IPS-NIHi7 (cell line): Measurements from ENCODE around the gene TMEM115.

Experiments used
- DNase-seq: peaks from one replicate; pipeline ENCODE4 v3.0.0; 2012; ENCODE audit warnings: mixed read lengths; ENCODE audit errors: extremely low spot score

The TMEM115 gene, protein sequence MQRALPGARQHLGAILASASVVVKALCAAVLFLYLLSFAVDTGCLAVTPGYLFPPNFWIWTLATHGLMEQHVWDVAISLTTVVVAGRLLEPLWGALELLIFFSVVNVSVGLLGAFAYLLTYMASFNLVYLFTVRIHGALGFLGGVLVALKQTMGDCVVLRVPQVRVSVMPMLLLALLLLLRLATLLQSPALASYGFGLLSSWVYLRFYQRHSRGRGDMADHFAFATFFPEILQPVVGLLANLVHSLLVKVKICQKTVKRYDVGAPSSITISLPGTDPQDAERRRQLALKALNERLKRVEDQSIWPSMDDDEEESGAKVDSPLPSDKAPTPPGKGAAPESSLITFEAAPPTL

DNA sequence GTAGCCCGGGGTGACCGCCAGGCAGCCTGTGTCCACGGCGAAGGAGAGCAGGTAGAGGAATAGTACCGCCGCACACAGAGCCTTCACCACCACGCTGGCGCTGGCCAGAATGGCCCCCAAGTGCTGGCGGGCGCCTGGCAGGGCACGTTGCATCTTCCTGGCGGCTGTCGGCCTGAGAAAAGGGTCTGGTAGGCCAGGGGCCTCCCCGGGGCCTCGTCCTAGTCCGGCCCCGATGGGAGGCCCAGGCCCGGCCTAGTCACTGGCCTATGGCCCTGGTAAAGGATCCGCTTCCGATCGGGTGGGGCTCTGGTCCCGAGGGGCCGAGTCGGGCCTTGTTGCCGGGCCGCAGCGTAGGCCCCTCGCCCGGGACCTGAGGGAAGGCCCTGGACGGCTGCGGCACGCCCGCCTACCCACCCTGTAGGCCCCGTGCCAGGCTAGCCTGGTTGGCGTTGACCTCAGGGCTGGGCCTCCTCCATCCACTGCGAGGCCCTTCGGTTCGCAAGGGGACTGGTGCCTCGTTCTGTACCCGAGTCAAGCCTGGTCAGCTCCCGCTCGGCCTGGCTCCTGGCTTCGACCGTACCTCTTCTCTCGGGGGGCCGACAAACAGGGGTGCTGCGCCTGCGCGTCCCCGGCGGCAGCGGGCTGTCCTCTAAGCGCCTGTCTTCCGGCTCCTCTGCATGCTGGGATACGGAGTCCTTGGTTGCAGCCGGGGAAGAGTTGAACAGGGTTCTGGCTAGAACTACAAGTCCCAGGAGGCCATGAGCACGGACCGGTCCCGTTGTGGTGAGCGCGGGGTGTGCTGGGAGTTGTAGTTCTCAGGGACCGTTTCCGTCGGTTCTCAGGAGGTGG lies at the start of gene TMEM115:
Gene TMEM115 (minus strand): TSS at position 611 of the 849 bp plus-strand sequence. CDS start 458 bp downstream, at position 153.
- DNase-seq: peak; percentile 98

DNA sequence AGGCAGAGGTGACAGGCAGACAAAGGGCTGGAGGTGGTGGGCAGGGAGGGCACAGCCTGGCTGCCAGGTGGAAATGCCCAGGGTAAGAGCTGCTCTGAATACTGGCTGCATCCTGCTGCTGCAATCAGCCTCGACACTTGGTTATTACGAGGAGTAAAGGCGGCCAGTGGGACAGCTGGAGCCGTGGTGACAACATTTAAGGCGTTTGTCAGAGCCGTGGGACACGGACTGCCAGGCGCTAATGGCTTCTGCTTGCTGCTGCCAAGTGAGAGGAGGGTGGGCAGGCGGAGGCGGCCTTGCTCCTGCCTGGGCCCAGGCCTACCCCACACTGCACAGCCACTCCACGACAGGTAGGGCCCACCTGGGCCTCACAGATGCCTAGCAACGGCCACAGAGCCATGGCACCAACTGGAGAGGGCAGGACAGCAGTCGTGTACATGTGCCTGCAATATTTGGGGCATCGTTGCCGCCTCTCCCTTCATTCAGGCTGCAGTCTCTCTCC lies 49.2 kb upstream of the TMEM115 start:
- DNase-seq: no peak

DNA sequence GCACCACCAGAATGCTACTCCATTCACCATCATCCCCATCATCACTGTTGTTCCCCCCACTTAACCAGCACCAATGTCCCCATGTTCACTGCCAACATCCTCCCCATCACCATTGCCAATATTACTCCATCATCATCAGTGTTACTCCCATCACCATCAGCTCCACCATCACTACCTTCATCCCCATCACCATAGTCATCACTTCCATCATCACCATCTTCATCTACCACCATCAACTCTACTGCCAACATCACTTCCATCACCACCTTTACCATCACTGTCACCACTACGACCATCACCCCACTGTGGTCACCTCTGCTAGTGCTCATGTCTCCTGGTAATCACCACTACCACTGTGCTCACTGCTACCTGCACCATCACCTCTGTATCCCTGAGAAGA lies 47.2 kb upstream of the TMEM115 start:
- DNase-seq: no peak

DNA sequence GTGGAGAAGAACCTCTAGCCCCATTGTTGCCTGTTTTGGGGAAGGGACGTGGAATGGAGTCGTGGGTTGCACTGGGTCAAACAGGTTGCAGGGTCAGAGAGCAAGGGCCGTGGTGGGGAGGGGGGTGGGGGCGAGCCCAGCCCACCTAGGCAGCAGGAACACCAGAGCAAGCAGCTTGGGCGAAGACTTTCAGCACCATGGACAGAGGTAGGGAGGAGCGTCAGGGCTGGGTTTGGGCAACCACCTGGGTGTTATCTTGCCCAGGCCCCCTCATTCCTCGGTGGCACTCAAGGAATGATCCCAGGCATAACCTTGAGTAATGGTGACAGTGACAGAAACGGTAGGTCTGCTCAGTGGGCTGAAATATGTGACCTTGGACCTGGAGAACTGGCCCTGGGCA lies 45.9 kb upstream of the TMEM115 start:
- peak; percentile 86 for DNase-seq

DNA sequence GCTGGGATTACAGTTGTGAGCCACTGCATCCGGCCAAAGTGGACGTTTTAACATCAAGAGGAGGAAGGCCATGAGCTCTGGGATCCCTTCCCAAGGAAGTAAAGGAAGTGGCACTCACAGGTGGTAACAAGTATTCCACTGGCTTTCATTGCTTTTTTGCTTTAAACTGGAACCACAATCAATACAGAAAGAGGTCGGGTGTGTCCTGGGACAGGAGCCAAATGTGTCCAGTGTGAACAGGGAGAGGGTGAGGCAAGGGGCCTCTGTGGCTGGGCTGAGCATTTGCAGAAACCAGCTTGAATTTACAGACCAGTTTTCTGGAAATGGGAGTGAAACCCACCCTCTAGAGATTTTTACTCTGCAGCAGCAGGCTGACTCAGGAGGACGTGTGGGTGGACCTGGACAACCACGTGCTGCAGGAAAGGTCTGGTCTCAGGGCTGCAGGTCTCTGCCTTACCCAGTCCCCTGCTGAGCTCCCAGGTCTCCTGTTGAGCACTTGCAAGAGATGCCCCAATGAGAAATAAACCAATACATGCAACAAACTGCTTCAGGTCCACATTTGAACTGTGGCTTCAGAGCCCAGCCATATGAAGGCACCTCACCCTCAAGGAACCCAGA lies 42.8 kb upstream of the TMEM115 start:
- no peak for DNase-seq

DNA sequence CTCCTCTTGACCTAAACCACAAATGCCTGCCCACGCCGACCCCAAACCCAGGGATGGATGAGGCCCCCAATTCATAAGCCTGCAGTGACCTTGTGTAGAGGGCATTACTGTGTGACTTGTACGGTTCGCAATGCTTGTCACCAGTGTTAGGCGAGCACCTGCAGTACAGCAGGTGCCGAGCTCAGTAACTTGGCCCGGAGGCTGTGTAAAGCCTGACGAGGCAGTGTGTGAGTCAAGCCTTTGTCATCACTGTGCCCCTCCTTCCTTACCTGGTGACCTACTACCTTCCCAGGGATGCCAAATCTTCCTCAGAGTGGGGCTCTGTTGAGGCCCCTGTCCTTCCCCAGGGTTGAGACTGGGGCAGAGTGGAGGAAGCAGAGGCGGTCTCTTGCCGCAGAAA lies 37.2 kb upstream of the TMEM115 start:
- DNase-seq: no peak

DNA sequence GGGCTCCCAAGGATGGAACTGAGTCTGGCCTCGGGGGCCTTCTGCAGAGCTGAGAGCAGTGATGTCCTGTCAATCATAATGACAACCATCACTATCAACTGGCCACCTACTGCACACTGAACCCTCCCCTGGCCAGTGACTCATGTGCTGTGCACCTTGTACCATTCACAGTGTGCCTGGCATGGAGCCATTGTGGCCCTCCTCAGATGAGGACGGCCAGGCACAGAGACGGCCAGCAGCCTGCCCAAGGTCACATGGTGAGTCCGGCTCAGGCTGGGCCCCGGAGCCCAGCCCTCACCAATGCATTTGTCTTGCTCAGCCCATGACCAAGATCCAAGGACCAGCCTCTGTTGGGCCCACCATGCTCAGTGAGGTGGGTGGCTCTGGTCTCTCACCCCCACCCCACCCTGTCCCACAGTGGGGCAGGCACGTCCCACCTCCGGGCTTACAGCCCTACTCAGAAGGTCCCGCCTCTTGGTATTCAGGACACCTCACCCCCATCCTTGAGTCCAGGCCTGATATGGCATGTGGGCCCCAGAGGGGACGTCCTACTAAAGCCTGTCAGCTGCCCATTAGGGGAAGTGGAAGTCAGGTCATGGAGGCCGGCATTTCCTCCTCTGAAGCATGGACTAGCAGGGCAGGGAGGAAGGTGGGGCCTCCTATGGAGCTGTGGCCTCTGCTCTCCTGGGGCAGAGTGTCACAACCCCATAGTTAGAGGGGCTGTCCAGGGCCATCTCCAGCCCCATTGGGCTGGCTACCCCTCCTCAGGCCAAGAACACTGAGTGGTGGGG lies 35.9 kb upstream of the TMEM115 start:
- no peak for DNase-seq

DNA sequence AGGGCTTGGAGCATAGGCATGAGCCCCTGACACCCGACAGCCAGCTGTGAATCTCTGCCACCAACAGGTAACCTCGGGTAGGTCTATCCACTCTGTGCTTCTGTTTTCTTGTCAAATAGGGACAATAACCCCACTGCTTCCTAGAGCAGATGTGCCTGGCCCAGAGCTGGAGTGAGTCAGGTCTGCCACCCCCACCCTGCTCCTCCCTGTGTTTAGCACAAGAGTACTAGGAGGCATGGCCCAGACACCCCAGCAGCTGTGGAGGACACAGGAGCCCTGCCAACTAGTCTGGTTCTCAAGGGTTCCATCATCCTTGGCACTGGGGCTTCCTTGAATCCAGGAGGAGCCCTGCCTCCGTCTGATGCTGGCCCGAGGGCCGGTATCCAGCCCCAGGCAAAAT lies 33.7 kb upstream of the TMEM115 start:
- DNase-seq: no peak

DNA sequence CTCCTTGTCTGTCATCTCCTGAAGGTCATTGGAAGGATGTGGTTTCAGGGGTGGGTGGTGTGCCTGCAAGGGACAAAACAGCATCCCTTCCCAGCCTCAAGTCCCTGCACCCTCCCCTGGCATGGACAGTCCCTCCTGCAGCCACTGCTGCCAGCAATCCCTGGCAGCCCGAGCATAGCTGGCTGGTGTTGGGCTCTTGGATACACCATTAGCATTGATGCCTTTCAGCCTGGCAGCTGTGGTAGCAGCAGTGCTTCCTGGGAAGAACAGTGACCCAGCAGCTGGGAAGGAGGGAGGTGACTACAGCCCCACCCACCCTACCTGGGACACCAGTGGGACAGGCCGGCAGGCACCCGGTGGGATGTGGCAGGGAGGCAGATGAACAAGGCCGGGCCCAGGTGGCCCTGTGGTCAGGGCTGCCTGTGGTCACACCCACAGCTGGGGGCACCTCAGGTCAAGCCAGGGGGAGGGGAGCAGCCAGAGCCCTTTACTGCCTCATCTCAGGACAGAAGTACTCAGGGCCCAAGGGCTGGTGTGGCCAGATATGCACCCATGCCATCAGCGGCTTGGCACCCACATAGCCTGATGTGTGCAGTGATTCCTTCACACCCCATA lies 32.9 kb upstream of the TMEM115 start:
- no peak for DNase-seq

DNA sequence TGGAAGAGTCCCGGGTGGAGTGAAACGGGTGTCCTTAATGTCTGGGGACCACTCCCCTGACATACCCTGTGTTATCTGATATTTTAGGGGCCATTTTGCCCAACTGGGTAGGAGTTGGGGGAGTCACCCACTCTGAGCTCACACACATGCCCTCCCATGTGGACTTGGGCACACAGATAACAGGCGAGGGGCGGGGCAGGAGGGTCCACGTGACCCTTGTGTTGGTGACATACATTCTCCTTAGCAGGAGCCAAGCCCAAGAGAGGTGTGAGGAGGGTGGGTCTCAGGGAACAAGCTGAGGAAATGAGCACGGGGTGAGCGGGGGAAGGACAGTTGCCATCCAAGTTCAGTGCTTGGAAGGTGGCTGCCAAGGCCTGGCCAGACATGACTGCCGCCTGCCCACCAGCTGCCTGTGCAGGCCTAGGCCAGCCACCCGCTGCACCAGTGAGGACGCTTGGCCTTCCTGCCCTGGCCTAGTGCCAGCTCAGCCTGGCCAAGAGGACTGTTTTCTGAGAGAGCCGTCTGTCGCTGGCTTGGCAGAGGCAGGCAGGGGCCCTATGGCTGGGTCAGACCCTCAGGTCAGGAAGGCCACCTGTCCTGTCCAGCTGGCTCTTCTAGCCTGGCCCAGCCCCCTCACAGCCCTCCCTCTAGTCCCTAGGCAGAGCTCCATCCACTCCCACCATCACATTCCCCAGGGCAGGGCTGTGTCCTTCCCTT lies 31.3 kb upstream of the TMEM115 start:
- no peak for DNase-seq

DNA sequence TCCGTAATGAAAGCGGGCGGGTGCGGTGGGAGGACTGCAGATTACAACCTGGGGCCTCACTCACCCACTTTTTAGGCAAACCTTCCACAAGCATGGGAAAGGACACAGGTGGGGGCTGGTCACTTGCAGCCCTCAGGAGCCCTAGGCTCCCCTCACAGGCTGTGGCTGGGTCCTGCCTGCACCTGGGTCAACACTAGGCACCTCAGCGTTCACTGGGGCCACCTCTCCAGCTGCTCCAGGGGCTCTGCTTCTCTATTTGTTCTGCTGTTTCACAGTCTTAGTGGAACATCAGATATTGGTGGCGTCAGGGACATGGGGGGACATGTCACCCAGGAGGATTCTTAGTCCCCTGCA lies 30.1 kb upstream of the TMEM115 start:
- no peak for DNase-seq

DNA sequence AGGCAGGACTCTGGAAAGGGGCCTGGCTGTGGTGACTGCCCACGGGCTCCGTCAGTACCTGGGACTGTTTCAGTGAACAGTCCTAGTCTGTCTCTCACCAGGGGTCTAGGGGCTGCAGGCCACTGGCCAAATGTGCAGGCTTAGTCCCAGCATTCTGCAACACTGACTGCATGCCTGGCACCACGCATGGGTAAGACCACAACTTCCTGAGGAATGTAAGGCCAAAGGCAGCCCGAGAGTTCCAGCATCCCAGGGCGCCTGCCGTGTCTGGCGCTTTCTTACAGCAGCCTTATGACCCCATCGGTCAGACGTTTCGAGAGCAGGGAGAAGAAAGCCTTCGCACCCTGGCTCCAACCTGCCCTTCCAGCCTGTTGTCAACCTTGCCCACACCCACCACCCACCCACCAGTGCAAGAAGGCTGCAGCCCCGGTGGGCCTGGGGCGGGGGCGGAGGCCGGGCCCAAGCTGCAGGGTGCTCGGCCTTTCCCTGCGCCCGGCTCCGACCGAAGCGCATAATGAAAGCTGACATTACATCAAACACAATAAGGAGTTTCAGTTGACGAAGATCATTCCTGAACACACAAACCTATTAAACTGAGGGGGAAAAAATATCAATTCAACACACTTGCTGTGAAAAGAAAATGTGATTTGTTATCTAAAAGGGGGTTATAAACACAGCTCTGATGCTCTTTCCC lies 29.5 kb upstream of the TMEM115 start:
- no peak for DNase-seq

DNA sequence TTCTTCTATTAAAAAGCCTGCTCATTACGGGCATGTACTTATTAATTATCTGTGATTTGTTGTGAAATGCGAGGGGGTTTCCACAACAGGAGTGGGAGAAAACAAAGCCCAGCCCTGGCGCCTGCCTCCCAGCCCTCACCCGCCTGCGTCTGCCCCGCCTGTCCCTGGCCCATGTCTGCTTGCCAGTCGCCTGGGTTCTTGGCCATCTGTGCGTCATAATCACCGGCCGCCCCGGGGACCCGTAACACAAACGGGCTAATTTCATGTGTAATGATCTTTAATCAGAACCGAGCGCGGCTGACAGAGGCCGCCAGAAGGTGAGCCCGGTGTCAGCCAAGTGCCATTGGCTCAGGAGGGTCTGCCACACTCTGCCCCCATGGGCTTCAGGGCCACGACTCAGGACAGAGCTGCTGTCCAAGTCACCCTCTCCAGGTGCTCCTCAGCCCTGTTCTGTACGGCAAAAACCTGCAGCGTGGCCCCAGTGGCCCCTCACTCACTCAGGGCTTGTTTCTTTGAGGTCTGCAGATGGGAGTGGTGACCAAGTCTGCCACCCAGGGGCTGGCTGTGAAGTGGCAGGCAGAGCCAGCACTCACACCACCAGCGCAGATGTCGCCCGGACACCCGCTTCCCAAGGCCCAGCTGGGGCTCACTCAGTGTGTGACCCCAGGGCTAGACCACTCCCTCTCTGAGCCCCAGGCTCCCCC lies 28.8 kb upstream of the TMEM115 start:
- peak; percentile 88 for DNase-seq

DNA sequence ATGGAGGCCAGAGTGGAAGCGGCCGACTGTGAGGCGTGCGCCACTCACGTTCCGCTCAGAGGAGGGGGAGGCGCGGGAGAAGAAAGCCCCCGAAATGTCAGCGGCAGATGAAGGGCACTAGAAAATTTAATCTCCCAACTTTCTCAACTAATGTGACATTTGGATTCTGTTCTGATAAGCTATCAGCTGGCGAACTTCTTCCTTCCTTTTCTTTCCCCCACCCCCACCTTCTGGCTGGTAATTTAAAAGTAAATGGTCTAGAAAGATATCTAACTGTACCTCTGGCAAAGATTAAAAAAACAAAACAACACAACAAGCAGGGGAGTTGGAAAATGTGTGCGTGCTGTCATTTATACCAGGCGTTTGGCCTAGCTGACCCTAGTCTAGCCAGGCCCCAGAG lies 26.4 kb upstream of the TMEM115 start:
- DNase-seq: no peak

DNA sequence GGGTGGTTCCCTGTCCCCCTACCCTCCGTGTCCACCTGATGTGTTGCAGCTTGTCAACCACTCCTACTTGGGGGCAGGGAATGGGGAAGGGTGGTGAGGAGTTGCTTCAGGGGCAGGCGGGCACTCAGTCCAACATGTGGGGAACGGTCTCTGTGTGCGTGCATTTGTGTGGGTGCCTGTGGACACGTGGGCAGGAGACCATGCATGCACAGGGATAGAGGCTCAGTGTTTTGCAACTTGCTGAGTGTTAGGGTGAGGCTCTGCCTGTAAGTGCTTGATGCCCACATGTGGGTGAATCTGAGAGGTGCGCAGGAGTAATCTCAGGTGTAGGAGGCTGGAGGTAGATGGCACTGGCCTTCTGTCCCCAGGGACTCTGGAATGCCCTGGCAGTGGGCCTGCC lies 24.4 kb upstream of the TMEM115 start:
- no peak for DNase-seq

DNA sequence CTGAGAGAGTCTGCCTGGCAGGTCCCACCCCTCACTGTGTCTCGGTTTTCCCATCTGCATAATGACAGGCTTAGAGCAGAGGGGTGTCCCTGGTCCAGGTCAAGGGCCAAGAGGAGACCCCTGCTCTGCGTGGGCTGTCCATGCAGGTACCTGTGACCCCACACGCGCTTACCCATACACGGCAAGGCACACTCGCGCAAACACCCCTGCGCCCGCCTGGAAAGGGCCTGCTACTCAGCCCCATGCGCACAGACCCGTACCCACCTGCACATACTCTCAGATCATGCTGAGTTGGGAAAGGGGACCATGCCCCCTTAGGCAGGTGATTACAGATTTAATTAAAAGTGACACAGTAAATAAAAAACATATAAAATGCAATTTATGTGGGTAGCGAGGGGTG lies 23.4 kb upstream of the TMEM115 start:
- DNase-seq: no peak

DNA sequence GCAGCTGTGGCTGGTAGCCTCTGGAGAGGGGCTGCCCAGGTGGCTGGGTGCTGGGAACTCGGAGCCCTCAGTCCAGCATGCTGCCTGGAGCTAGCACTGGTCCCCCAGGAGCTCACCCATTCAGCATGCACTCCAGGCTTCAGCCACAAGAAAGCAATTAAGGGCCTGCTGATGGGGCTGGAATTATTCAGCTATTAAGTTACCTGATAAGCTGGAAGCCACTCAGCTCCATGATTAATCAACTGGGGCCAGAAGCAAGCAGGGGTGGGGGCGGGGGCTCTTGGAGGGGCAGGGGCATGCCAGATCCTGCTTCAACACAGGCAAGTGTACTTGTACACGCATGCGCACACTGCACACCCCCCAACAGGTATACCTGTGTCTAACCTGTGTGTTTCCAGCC lies 22.1 kb upstream of the TMEM115 start:
- no peak for DNase-seq

DNA sequence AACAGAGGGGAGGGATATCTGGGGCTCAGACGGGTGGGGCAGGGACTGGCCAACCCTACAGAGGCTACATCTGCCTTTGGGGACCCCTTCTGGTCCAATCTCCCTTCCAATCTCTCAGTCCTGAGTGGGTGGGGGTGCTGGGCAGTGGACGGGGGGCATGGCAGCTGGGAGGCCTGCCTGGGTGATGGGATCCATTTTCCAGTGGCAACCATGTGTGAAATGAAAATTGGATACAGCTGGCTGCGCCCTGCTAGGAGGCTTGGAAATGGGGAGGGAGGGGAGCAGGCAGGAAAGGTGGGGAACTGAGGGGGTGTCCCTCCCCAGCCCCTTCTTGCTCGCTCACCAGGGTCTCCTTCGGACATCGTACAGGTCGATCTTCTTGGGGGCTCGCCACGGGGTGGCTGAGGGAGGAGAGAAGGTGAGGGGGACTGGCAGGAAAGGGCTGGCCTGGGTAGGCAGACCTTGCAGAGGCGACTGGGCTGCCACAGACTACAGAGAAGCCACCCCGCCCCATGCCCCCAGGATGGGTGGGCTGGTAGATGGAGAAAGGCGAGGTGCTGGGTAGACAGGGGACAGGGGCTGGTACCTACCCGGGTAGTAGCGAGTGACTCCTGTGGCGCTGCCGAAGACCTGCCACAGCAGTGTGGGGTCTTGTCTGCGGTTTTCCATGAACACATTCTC lies 21.2 kb upstream of the TMEM115 start:
- no peak for DNase-seq

DNA sequence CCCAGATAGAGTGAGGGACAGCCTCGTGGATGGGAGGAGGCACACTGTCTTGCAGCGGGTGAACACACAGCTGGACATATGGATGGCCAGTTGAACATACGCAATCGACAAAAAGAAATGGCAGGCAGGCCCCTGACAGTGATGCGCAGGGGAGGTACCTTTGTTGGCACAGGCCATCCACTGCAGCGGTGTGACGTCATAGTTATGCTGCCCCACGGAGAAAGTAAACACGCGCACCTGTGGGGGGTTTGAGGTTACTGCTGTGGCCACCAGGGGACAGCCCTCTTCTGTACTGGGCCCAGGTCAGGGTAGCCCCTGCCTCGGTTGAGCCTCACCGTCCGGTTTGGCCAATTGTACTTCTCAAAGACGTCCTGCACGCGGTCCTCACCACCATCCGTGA lies 19.4 kb upstream of the TMEM115 start:
- no peak for DNase-seq
